Spinal cord (tissue), 10 donors: ENCODE measurements around the gene TMPRSS9. TPM values are rescaled to one million over a fixed set of nuclear protein-coding genes. Genes with fewer than 3 reads are reported as not detected.

ENCODE experiments used
- DNase-seq, 6 donors: peaks; one replicate each; pipeline versions ENCODE4 v3.0.0 to v3.0.0-alpha.2; 2013 to 2015; ENCODE audit warnings: low spot score in 6 of 6, low read depth in 4 of 6
- H3K27ac ChIP-seq: one replicate; pipeline ENCODE4 v1.5.1; 2013; ENCODE audit warnings: low read depth, low read length, control low read depth
- H3K27me3 ChIP-seq: one replicate; pipeline ENCODE4 v1.6.1; 2013; ENCODE audit warnings: low read length; ENCODE audit not compliant: control insufficient read depth, insufficient read depth
- H3K36me3 ChIP-seq: one replicate; pipeline ENCODE4 v1.6.1; 2013; ENCODE audit warnings: low read length; ENCODE audit not compliant: control insufficient read depth, insufficient read depth
- H3K4me1 ChIP-seq: one replicate; pipeline ENCODE4 v1.6.1; 2013; ENCODE audit warnings: low read length; ENCODE audit not compliant: control insufficient read depth, insufficient read depth
- H3K4me3 ChIP-seq: one replicate; pipeline ENCODE4 v1.5.1; 2013; ENCODE audit warnings: low read depth, low read length, control low read depth
- H3K9me3 ChIP-seq: one replicate; pipeline ENCODE4 v1.6.1; 2013; ENCODE audit warnings: low read length; ENCODE audit not compliant: control insufficient read depth, insufficient read depth
- WGBS: methylation state at CpG from one replicate; pipeline ENCODE4 v1.1.5; 2013; ENCODE audit warnings: missing lambda C conversion rate; ENCODE audit not compliant: insufficient coverage; 5-methylcytosine and 5-hydroxymethylcytosine counted together
- polyA plus RNA-seq, 2 donors: library from polyadenylated mRNA; unstranded; fragments of 120-200 nt; gene quantifications; one replicate each; pipeline ENCODE4 v1.2.1, GENCODE V29; 2013; ENCODE audit not compliant: insufficient read length in 2 of 2
- total RNA-seq, 2 donors: library from RNA; depleted of rRNA in 1 of 2; stranded (reverse); fragments of 120-200 nt in 1 of 2; fragments of >200 nt in 1 of 2; gene quantifications; one replicate each; pipeline versions ENCODE4 v1.2.3 to v1.2.4, GENCODE V29; 2013 to 2014
- donor health status: healthy.

TMPRSS9 gene
- total and polyA plus RNA-seq, 4 donors: 0.33 to 3.8 (median 1.4) TPM

DNA sequence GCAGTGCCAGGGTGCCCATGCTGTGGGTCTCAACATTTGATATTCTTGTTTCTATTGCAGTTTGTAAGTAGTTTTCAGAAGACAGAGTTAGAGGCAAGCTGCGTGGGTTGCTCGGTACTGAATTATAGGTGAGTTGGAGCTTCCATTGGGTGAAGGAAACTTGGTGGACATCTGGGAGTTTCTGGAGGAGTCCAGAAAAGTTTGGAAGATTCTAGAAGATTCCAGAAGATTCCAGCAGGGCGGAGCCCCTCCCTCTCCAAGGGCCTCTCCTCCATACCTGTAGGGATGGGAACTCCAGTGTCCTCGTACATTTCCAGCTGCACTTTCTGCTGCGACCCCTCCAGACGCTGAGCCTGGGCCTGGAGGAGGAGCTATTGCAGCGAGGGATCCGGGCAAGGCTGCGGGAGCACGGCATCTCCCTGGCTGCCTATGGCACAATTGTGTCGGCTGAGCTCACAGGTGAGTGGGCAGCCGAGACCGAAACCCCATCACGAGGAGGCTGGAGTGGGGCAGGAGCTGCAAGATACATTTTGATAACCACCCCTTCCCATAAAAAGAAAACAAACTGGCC is 38.8 kb downstream of the TMPRSS9 start:
- no peak overlapping the region for H3K4me3 ChIP-seq
- no peak for DNase-seq
- no peaks in the 10 kb centered on the region for H3K36me3 ChIP-seq
- 81% methylated on average over 10 of the region's 14 CpGs for WGBS
- H3K27me3 ChIP-seq: no peaks in the 10 kb centered on the region
- H3K4me1 ChIP-seq: no peaks in the 10 kb centered on the region
- no peak overlapping the region for H3K27ac ChIP-seq
- no peaks in the 10 kb centered on the region for H3K9me3 ChIP-seq

DNA sequence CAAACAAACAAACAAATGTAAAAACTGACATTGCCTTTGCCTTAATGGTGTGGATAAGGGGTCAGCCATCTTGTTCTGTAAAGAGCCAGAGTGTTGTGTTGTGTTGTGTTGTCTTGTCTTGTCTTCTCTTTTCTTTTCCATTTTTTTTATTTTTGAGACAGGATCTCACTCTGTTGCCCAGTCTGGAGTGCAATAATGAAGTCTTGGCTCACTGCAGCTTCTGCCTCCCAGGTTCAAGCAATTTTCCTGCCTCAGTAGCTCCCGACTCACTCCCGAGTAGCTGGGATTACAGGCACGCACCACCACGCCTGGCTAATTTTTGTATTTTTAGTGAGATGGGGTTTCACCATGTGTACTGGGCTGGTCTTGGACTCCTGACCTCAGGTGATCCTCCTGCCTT is 39.5 kb downstream of the TMPRSS9 start:
- Histone ChIP-seq H3K27me3 (no peaks in the 10 kb centered on the region), H3K27ac (no peak overlapping the region), H3K36me3 (no peaks in the 10 kb centered on the region), H3K4me3 (no peak overlapping the region), H3K9me3 (no peaks in the 10 kb centered on the region), H3K4me1 (no peaks in the 10 kb centered on the region)
- DNase-seq: no peak
- WGBS: 100% methylated on average over 1 of the region's 4 CpGs

DNA sequence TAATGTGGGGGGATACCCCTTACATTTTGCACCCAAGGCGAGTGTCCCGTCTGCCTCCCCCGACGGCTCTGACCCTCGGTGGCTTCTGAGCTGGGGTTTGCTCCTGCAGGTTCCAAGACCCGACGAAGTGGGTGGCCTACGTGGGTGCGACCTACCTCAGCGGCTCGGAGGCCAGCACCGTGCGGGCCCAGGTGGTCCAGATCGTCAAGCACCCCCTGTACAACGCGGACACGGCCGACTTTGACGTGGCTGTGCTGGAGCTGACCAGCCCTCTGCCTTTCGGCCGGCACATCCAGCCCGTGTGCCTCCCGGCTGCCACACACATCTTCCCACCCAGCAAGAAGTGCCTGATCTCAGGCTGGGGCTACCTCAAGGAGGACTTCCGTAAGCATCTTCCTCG is 48.2 kb downstream of the TMPRSS9 start:
- H3K36me3 ChIP-seq: peaks cover 2% of the 10 kb centered on the region
- H3K27ac ChIP-seq: no peak overlapping the region
- no peak overlapping the region for H3K4me3 ChIP-seq
- no peak for DNase-seq
- no peaks in the 10 kb centered on the region for H3K27me3 ChIP-seq
- no peaks in the 10 kb centered on the region for H3K4me1 ChIP-seq
- 80% methylated on average over 25 of the region's 25 CpGs for WGBS
- H3K9me3 ChIP-seq: peaks cover 4% of the 10 kb centered on the region

DNA sequence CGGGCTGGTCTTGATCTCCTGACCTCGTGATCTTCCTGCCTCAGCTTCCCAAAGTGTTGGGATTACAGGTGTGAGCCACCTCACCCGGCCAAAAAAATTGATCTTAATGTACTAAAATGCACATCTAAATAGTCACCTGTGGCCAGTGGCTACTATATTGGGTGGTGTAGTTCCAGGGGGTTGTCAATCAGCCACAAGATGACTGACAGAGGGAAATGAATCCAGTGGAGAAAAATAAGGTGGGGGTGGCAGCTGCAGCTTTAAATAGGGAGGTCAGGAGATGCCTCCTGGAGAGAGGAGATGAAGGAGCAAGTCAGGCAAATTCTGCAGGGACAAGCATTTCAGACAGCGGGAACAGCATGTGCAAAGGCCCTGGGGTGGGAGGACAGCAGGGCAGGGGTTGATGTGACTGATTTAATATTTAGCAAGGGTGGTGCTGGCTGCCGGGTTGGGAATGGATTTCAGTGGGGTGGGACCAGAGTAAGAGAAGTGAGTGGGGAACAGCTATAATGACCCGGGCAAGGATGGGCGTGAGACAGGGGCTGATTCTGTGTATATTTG is 49.4 kb downstream of the TMPRSS9 start:
- Histone ChIP-seq H3K27ac (no peak overlapping the region), H3K4me1 (no peaks in the 10 kb centered on the region), H3K9me3 (peaks cover 4% of the 10 kb centered on the region), H3K4me3 (no peak overlapping the region), H3K27me3 (no peaks in the 10 kb centered on the region), H3K36me3 (peaks cover 6% of the 10 kb centered on the region)
- 87% methylated on average over 5 of the region's 7 CpGs for WGBS
- no peak for DNase-seq

DNA sequence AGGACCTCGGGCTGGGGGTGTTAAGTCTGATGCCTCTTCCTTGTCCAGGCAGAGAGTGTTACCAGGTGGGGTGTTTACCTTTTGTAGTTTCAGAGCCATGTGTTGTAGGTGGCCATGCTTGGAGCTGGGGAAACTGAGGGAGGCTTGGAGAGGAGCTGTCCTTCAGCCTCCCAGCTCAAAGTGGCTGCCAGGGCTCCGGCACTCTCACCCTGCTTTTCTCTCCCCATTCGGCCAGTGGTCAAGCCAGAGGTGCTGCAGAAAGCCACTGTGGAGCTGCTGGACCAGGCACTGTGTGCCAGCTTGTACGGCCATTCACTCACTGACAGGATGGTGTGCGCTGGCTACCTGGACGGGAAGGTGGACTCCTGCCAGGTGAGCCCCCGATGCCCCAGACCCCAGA is 50.0 kb downstream of the TMPRSS9 start:
- peaks cover 7% of the 10 kb centered on the region for H3K36me3 ChIP-seq
- H3K4me1 ChIP-seq: no peaks in the 10 kb centered on the region
- H3K27me3 ChIP-seq: no peaks in the 10 kb centered on the region
- 100% methylated on average over 7 of the region's 7 CpGs for WGBS
- H3K4me3 ChIP-seq: no peak overlapping the region
- no peak for DNase-seq
- H3K27ac ChIP-seq: no peak overlapping the region
- peaks cover 4% of the 10 kb centered on the region for H3K9me3 ChIP-seq

DNA sequence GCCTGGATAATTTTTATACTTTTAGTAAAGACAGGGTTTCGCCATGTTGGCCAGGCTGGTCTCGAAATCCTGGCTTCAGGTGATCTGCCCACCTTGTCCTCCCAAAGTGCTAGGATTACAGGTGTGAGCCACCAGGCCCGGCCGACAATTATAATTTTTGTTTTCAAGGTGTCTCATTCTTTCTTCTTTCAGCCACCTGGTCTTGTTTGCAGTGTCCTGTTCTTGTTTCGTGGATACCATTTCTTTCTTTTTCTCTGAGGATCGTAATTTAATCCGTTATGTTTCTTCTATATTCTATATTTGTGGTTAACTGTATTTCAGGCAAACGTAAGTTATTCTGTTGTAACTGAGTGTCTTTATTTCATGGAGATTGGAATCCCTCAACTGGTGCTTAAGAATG is 51.6 kb downstream of the TMPRSS9 start:
- Histone ChIP-seq H3K9me3 (peaks cover 4% of the 10 kb centered on the region), H3K36me3 (peaks cover 24% of the 10 kb centered on the region), H3K4me3 (no peak overlapping the region), H3K27ac (no peak overlapping the region), H3K27me3 (no peaks in the 10 kb centered on the region), H3K4me1 (no peaks in the 10 kb centered on the region)
- DNase-seq: no peak
- 100% methylated on average over 2 of the region's 8 CpGs for WGBS

DNA sequence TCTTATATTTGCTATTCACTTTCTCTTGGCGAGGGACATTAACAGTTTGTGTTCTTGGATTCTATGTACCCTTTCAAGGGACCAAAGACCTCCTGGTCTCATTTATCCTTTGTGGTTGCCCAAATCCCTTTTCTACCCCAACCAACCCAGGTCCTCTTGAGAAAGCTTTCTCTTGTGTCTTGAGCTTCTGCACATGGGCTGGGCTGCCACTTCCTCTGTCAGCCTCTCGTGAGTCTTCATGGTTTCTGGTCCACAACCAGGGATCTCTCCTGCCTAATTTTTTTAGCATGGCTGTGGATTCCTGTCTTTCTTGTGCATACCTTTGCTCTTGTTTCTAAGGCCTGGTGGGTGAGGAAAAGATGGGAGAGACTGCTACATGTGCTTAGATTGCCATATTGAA is 52.4 kb downstream of the TMPRSS9 start:
- Histone ChIP-seq H3K4me1 (no peaks in the 10 kb centered on the region), H3K4me3 (no peak overlapping the region), H3K36me3 (peaks cover 29% of the 10 kb centered on the region), H3K27me3 (no peaks in the 10 kb centered on the region), H3K27ac (no peak overlapping the region), H3K9me3 (peaks cover 4% of the 10 kb centered on the region)
- no peak for DNase-seq
- whole genome bisulfite sequencing: 60% methylated on average over 2 of the region's 2 CpGs

DNA sequence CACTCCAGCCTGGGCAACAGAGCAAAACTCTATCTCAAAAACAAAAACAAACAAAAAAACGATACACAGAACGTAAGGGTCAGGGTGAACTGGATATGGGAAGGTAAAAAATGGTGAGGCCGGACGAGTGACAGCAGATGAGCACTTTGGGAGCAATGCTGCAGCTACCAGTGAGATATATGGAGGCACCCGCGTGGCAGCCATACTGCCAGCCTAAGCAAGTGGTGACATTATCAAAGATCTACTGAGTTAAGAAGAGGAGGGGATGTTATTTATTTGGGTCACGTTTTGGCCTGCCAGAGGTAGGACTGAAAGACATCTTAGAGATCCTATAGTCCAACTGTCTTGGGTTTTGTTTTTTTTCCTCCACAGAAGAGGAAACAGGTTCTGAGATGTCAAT is 53.1 kb downstream of the TMPRSS9 start:
- Histone ChIP-seq H3K36me3 (peaks cover 33% of the 10 kb centered on the region), H3K27ac (no peak overlapping the region), H3K4me1 (no peaks in the 10 kb centered on the region), H3K4me3 (no peak overlapping the region), H3K27me3 (no peaks in the 10 kb centered on the region), H3K9me3 (peaks cover 4% of the 10 kb centered on the region)
- WGBS: 94% methylated on average over 5 of the region's 7 CpGs
- DNase-seq: no peak

DNA sequence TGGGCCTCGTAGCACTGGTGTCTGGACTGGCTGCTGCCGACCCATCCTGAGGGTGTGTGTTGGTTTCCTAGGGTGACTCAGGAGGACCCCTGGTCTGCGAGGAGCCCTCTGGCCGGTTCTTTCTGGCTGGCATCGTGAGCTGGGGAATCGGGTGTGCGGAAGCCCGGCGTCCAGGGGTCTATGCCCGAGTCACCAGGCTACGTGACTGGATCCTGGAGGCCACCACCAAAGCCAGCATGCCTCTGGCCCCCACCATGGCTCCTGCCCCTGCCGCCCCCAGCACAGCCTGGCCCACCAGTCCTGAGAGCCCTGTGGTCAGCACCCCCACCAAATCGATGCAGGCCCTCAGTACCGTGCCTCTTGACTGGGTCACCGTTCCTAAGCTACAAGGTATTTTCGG is 53.6 kb downstream of the TMPRSS9 start:
- Histone ChIP-seq H3K36me3 (peaks cover 31% of the 10 kb centered on the region), H3K27me3 (no peaks in the 10 kb centered on the region), H3K27ac (no peak overlapping the region), H3K4me3 (no peak overlapping the region), H3K9me3 (peaks cover 4% of the 10 kb centered on the region), H3K4me1 (no peaks in the 10 kb centered on the region)
- DNase-seq: no peak
- 96% methylated on average over 12 of the region's 16 CpGs for WGBS

DNA sequence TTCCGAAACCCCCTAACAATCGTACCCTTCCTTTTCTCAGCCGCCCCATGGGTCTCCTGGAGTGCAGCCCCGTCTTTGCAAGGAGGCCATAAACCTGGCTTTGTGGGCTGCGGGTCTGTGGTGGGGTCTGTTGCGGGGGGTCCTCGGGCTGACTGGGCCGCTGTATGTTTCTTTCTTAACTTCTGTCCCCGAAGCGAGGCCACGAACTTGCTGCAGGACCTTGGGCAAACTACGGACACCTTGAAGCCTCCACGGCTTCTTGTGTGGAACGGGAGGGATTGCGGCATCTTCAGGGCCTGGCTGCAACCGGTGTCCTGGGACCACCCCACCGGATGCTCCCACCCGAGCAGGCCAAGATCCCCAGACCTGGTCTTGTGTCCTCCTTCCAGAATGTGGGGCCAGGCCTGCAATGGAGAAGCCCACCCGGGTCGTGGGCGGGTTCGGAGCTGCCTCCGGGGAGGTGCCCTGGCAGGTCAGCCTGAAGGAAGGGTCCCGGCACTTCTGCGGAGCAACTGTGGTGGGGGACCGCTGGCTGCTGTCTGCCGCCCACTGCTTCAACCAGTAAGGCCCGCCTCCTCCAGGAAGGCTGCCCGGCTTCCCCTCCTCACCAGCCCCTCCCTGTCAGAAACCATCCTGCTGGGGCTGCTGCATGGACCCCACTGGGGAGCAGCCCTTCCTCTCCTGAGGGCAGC is 55.4 kb downstream of the TMPRSS9 start:
- H3K9me3 ChIP-seq: peaks cover 2% of the 10 kb centered on the region
- no peak overlapping the region for H3K27ac ChIP-seq
- no peak overlapping the region for H3K4me3 ChIP-seq
- no peaks in the 10 kb centered on the region for H3K4me1 ChIP-seq
- peaks cover 31% of the 10 kb centered on the region for H3K36me3 ChIP-seq
- H3K27me3 ChIP-seq: no peaks in the 10 kb centered on the region
- WGBS: 73% methylated on average over 27 of the region's 29 CpGs
- DNase-seq: no peak
